DLD1 (cell line): ENCODE results near the gene C1R.

ENCODE experiments used
- in situ Hi-C: cut with HindIII; loops from 2 replicates; pipeline ENCODE4 v1.10.0; 2017; ENCODE audit warnings: low sequenced_read_pairs

The C1R gene

DNA sequence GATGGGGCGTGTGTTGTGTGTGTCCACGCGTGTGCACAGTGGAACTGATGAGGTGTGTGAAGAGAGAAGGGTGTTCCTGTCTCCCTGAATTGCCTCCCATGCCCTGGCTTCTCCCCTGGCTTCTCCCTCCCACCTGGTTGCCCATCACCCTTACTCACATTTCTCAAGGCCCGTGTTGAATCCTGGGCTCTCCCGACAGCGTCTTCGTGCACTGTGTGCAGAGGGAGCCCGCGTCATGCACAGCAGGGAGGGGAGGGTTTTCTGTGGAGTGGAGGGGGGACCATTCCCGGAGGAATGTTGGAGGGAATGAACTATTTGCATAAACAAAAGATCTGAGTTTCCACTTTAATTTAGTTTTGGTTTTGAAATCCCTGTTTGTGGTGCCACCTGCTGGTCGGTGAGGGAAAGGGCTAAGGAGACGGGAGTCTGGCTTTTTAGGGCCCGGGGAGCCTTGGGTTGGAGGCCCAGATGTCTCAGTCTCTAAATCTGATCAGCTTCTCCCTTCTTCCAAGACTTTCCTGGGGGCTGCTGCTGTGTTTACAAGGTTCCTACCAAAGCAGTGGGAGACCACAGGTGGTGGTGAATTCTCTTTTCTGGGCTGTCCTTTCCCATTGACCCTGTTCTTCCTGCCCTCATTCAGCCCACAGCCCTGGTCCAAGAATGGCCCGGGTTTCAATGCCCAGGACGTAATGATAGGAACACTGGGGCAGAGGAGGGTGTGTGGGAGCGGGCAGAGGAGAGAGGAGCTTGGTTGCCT lies at the start of gene C1R:
Gene C1R, minus strand, starts transcription at position 217 of the 757 bp plus-strand sequence. Its CDS starts 57 bp downstream, at position 160.
- in situ Hi-C loops, result no loop called here

DNA sequence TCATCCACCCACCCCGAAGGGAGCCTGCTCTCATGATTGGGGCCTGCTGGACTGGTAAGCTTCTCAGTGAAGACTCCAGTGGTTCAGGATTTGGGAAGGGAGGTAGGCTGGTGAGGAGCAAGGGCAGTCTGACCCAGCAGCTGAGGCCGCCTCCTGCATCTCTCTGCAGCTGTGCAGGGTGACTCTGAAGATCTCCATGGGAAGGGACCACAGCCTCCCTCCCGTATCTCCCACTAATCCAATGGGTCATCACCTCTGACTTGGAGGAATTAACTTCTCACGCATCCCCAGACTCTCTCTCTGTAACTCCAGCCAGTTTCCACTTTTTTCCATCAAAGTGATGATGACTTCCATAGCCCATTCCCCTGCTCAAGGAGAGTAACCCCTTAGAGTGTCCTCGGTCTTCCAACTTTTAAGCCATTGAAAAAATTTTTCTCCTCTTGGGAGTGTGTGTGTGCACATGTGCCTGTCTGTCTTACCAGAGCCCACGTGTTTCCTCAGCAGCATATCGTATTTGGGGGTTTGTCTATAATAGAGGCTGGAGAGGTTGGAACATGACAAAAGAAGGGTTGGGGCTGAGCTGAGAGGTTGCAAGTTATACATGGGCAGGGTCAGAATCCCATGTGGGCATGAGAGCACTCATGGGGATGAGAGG lies 49.2 kb upstream of the C1R start:
- in situ Hi-C loops, result no loop called here

GRCh38 chr12:7139200-7139599 lies 47.0 kb upstream of the C1R start:
- in situ Hi-C loops, result no loop called here

- in situ Hi-C loops, result no loop called here
Observed at GRCh38 chr12:7137908-7138307, 45.7 kb upstream of the C1R start.

- in situ Hi-C loops, result no loop called here
Observed at GRCh38 chr12:7136676-7137075, 44.4 kb upstream of the C1R start.

- in situ Hi-C loops, result no loop called here
Observed at GRCh38 chr12:7136071-7136470, 43.8 kb upstream of the C1R start.

DNA sequence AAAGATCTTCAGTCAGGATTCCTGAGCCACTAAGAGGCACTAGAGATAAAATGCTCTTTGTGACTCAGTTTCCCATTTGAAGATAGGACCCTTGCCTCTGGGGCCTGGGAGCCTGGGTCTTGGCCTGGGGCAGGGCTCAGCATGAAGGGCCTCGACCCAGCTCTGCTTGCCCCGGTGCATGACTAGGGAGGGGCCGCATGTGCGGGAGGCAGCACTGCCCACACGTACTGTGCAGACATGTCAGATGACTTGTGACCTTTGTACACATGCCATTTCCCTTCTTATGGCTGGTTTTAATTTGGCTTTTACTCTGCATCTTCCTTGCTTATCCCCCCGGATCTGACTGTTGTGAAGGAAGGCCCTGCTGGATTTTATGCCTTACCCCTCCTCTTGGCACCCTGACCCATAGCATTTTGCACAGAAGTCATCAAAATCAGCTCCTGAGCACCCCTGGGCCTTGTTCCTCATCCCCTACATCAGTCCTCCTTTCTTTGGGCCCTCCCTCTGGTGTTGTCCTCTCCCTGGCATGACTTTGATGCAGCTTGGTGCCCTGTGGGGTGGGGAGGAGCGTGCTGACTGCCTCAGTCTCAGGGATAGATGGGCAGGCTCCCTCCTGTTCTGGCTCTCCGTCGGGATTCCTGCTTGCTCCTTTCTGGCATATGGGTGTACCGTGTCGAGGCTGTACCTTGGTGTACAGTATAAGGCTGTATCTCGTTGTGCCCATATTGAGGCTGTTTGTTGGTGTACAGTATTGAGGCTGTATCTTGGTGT lies 42.3 kb upstream of the C1R start:
- in situ Hi-C loops, result no loop called here

- in situ Hi-C loops, result no loop called here
Observed at GRCh38 chr12:7131502-7131866, 39.2 kb upstream of the C1R start.

- in situ Hi-C loops, result no loop called here
Observed at GRCh38 chr12:7130701-7131501, 38.7 kb upstream of the C1R start.

GRCh38 chr12:7129872-7130691 lies 37.8 kb upstream of the C1R start, which contains the start of gene CLSTN3:
Gene CLSTN3 (plus strand): TSS chr12:7130371. CDS start chr12:7130649, 278 bp downstream.
- in situ Hi-C loops, result no loop called here

DNA sequence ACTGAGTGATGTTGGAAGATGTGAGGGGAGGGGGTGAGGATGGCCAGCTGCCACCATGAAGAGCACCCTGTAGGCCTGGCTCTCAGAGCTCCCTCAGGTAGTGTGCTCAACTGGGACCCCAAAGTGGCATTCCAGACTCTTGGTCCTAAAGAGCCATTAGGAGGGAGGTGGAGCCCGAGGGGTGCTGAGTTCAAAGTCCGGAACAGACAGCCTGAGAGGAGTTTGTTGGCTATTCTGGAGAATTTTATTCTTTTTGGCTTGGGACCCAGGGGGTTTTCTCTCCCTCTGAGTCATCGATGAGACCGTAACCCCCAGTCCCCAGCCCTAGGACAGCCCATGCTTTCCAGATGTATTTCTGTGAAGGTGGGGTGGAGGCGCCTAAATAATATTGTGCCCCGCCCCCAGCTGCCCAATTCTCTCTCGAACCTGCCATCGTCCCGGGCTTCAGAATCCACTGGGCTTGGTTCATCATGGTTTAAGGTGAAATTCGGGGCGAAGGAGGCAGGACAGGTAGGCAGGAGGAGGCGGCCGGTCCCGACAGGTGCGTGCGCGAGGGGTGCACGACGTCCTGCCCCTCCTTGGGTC lies 37.1 kb upstream of the C1R start:
- in situ Hi-C loops, result no loop called here

- in situ Hi-C loops, result no loop called here
Observed at GRCh38 chr12:7128681-7129286, 36.5 kb upstream of the C1R start, which contains the start of gene RBP5. Gene RBP5 (minus strand): TSS chr12:7128889. CDS start chr12:7128775, 114 bp downstream.

- in situ Hi-C loops, result no loop called here
Observed at GRCh38 chr12:7127916-7128626, 35.8 kb upstream of the C1R start.

DNA sequence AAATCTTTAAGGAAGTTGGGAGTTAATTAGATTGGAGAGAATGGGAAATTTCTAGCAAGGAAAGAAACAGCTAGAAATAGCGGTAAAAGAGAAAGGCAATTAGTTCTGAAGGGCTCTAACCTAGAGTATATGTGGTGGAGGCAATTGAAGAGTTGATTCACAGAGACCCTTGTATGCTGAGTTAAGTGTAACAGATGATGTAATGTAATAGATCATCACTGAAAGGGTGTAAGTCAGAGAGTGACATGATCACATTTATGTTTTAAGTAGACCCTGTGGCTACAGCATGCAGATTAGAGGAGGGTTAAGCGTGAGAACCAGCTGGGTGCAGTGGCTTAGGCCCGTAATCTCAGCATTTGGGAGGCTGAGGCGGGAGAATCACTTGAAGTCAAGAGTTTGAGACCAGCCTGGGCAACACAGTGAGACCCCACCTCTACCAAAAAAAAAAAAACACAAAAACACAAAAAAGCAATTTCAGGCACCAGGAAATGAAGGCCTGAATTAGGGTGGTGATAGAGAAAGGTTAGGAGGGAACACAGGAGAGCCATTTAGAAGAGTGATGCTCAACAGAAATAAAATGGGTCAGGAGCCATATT lies 33.5 kb upstream of the C1R start:
- in situ Hi-C loops, result no loop called here

DNA sequence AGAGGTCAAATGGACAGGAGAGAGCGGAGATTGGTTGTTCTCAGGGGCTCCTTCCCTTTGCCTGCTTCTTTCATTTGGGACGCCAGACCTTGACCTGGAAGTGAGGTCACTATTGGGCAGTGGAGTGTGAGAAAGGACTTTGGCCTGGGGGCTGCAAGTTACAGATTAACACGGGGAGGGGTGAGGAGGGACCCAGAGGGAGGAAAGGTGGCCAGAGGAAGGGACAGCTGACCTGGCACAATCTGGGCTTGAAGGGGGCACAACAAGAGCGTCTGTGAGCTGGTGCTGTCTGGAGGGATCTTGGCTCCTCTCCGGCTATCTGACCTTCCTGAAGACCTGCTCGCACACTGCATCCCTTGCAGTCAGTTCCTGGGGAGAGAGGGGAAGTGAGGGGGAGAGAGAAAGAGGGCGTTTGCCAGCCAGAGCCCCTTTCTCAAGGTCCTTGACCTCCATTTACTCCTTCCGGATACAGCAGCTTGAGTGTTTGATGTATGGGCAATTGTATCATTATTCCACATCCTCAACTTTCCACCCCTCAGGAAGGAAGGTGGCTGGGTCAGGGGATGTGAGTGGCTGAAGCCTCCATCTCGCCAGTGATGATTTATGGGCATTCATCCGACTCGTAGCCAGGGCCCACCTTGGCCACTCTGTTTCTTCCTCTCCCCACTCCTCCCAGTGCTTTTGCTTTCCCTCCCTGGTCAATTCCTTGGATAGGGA lies 31.7 kb upstream of the C1R start:
- in situ Hi-C loops, result no loop called here

GRCh38 chr12:7122811-7123769 lies 30.8 kb upstream of the C1R start:
- in situ Hi-C loops, result no loop called here
